H9 (cell line): ENCODE measurements around the gene PSG6. TPM values are rescaled to one million over a fixed set of nuclear protein-coding genes. Genes with fewer than 3 reads are reported as not detected.
"Not testable (repeated sequence)": the region's sequence is repeated elsewhere in the genome, so short reads cannot be mapped to it uniquely, and the experiment has no call there.

Experiments
- DNase-seq: peaks from one replicate; pipeline ENCODE4 v3.0.0-alpha.2; 2017
- H2AFZ ChIP-seq: one replicate; pipeline ENCODE4 v1.6.1; 2013; ENCODE audit warnings: mild to moderate bottlenecking, low read length, control low read depth, moderate library complexity
- H2AK5ac ChIP-seq: 2 replicates; pipeline ENCODE4 v1.6.1; 2013; ENCODE audit warnings: low read length, control low read depth, mixed read lengths; ENCODE audit not compliant: insufficient read length
- H2BK120ac ChIP-seq: one replicate; pipeline ENCODE4 v1.6.1; 2013; ENCODE audit warnings: low read depth, mild to moderate bottlenecking, low read length, control low read depth, inconsistent platforms; ENCODE audit not compliant: poor library complexity, severe bottlenecking
- H2BK12ac ChIP-seq: 2 replicates; pipeline ENCODE4 v1.6.1; 2013; ENCODE audit warnings: low read length, control low read depth, mixed read lengths, low read depth; ENCODE audit not compliant: insufficient read length
- H2BK15ac ChIP-seq: 2 replicates; pipeline ENCODE4 v1.6.1; 2013; ENCODE audit warnings: low read depth, low read length, control low read depth
- H2BK20ac ChIP-seq: one replicate; pipeline ENCODE4 v1.6.1; 2013; ENCODE audit warnings: low read depth, mild to moderate bottlenecking, low read length, control low read depth, inconsistent platforms; ENCODE audit not compliant: poor library complexity, severe bottlenecking
- H2BK5ac ChIP-seq: 2 replicates; pipeline ENCODE4 v1.6.1; 2013; ENCODE audit warnings: low read length, control low read depth, mixed read lengths; ENCODE audit not compliant: insufficient read length
- H3K14ac ChIP-seq: 2 replicates; pipeline ENCODE4 v1.6.1; 2013; ENCODE audit warnings: low read length, control low read depth; ENCODE audit not compliant: insufficient read depth
- H3K18ac ChIP-seq: 2 replicates; pipeline ENCODE4 v1.6.1; 2013; ENCODE audit warnings: low read depth, mild to moderate bottlenecking, mixed read lengths, low read length, control low read depth; ENCODE audit not compliant: insufficient read length
- H3K23ac ChIP-seq: 2 replicates; pipeline ENCODE4 v1.6.1; 2013; ENCODE audit warnings: low read length, control low read depth, mixed read lengths, low read depth; ENCODE audit not compliant: insufficient read length
- H3K23me2 ChIP-seq: 2 replicates; pipeline ENCODE4 v1.6.1; 2013; ENCODE audit warnings: low read depth, mild to moderate bottlenecking, mixed read lengths, low read length, control low read depth; ENCODE audit not compliant: insufficient read length, poor library complexity, severe bottlenecking
- H3K27ac ChIP-seq: 2 replicates; pipeline ENCODE4 v1.5.1; 2013; ENCODE audit warnings: low read length, control low read depth, mixed read lengths, low read depth; ENCODE audit not compliant: insufficient read length
- H3K27me3 ChIP-seq: 2 replicates; pipeline ENCODE4 v1.6.1; 2013; ENCODE audit warnings: low read length, control low read depth, inconsistent platforms; ENCODE audit not compliant: insufficient read depth
- H3K4ac ChIP-seq: 2 replicates; pipeline ENCODE4 v1.6.1; 2013; ENCODE audit warnings: low read depth, mild to moderate bottlenecking, control low read depth, inconsistent platforms, low read length, moderate library complexity
- H3K4me1 ChIP-seq: 2 replicates; pipeline ENCODE4 v1.6.1; 2013; ENCODE audit warnings: low read length, control low read depth, inconsistent platforms; ENCODE audit not compliant: insufficient read depth
- H3K4me2 ChIP-seq: 2 replicates; pipeline ENCODE4 v1.6.1; 2013; ENCODE audit warnings: low read length, control low read depth, mixed read lengths; ENCODE audit not compliant: insufficient read length, insufficient read depth
- H3K56ac ChIP-seq: 2 replicates; pipeline ENCODE4 v1.6.1; 2013; ENCODE audit warnings: low read depth, mild to moderate bottlenecking, mixed read lengths, low read length, control low read depth; ENCODE audit not compliant: insufficient read length
- H3K79me1 ChIP-seq: 2 replicates; pipeline ENCODE4 v1.6.1; 2013; ENCODE audit warnings: low read depth, mild to moderate bottlenecking, moderate library complexity, low read length, control low read depth, inconsistent platforms; ENCODE audit not compliant: insufficient read depth, poor library complexity, severe bottlenecking
- H3K79me2 ChIP-seq: 2 replicates; pipeline ENCODE4 v1.6.1; 2013; ENCODE audit warnings: low read length, control low read depth, inconsistent platforms; ENCODE audit not compliant: insufficient read depth
- H3K9ac ChIP-seq: 2 replicates; pipeline ENCODE4 v1.6.1; 2013; ENCODE audit warnings: low read length, control low read depth, mixed read lengths; ENCODE audit not compliant: insufficient read length; ENCODE audit errors: extremely low read depth
- H3K9me3 ChIP-seq: one replicate; pipeline ENCODE4 v1.6.1; 2013; ENCODE audit warnings: low read depth, low read length, inconsistent platforms; ENCODE audit not compliant: control insufficient read depth
- H3T11ph ChIP-seq: one replicate; pipeline ENCODE4 v1.6.1; 2013; ENCODE audit warnings: mild to moderate bottlenecking, low read length, control low read depth, inconsistent platforms
- H4K20me1 ChIP-seq: one replicate; pipeline ENCODE4 v1.6.1; 2013; ENCODE audit not compliant: control insufficient read depth, insufficient read length, insufficient read depth
- H4K5ac ChIP-seq: 2 replicates; pipeline ENCODE4 v1.6.1; 2013; ENCODE audit warnings: low read depth, mild to moderate bottlenecking, mixed read lengths, low read length, control low read depth; ENCODE audit not compliant: insufficient read length
- H4K8ac ChIP-seq: replicated peaks from 2 replicates; pipeline ENCODE4 v1.6.1; 2013; ENCODE audit warnings: low read length, control low read depth, mixed read lengths, low read depth; ENCODE audit not compliant: insufficient read length
- H4K91ac ChIP-seq: 2 replicates; pipeline ENCODE4 v1.6.1; 2013; ENCODE audit warnings: low read depth, mild to moderate bottlenecking, moderate library complexity, mixed read lengths, low read length, control low read depth; ENCODE audit not compliant: insufficient read length
- H3K27ac Mint-ChIP-seq, 3 experiments: 2 replicates in 2 of 3; 3 replicates in 1 of 3; pipeline ENCODE4 v1.8.0; 2020 to 2021; ENCODE audit warnings: mixed read lengths in 3 of 3, mild to moderate bottlenecking in 1 of 3, moderate library complexity in 1 of 3
- H3K27me3 Mint-ChIP-seq: 2 replicates; pipeline ENCODE4 v1.8.0; 2021; ENCODE audit warnings: low read depth, mild to moderate bottlenecking, moderate library complexity, mixed read lengths
- H3K36me3 Mint-ChIP-seq, 3 experiments: 2 replicates in 2 of 3; 3 replicates in 1 of 3; pipeline ENCODE4 v1.8.0; 2020 to 2021; ENCODE audit warnings: low read depth in 3 of 3, mixed read lengths in 3 of 3; ENCODE audit not compliant: insufficient read depth in 1 of 3
- H3K4me1 Mint-ChIP-seq, 2 experiments: 2 replicates each; pipeline ENCODE4 v1.8.0; 2020; ENCODE audit warnings: mixed read lengths in 2 of 2
- H3K4me3 Mint-ChIP-seq, 2 experiments: 2 replicates in 1 of 2; 3 replicates in 1 of 2; pipeline ENCODE4 v1.8.0; 2020 to 2021; ENCODE audit warnings: mild to moderate bottlenecking in 2 of 2, mixed read lengths in 2 of 2, moderate library complexity in 1 of 2
- H3K9me3 Mint-ChIP-seq, 2 experiments: 2 replicates in 1 of 2; 3 replicates in 1 of 2; pipeline ENCODE4 v1.8.0; 2020; ENCODE audit warnings: mild to moderate bottlenecking in 2 of 2, mixed read lengths in 2 of 2, moderate library complexity in 1 of 2
- WGBS: extraction: QIAGEN DNeasy Blood & Tissue Kit; methylation state at CpG from one replicate; pipeline ENCODE4 v1.1.7; 2013; ENCODE audit warnings: missing lambda C conversion rate, low lambda C conversion rate, mixed read lengths; ENCODE audit not compliant: insufficient read length; ENCODE audit errors: extremely low coverage; 5-methylcytosine and 5-hydroxymethylcytosine counted together
- total RNA-seq: library from RNA; stranded (reverse); gene quantifications from 2 replicates; pipeline ENCODE4 v1.2.1, GENCODE V29; 2021
- TF ChIP-seq, protein P1 (sequence below): fragments of 200-600 bp; sonication (generic); conservative IDR thresholded peaks from 3 replicates; pipeline ENCODE4 v1.8.0; 2021; ENCODE audit warnings: antibody characterized with exemption, mild to moderate bottlenecking

PSG6 gene
- total RNA-seq, 1 experiment from 2014 or later = not detected

DNA sequence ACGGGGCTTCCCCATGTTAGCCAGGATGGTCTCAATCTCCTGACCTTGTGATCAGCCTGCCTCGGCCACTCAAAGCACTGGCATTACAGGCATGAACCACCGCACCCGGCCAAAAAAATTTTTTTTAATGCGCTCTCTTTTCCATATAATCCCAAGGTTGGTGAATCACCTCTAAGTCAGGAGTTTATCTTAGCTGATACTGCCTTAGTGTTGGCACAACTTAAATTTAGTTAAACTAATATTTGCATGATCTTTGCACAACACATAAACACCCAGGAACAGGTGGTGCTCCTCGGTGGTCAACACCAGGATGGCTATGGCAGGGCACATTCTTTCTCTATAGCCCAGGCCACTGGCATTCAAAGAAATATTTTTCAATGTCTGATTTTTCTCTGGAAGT, 43.4 kb upstream of the PSG6 start:
- no peaks in the 10 kb centered on the region for H3K4me1 Mint-ChIP-seq
- H2BK5ac ChIP-seq = no peak overlapping the region
- peaks cover 4 to 29% (median 4%) of the 10 kb centered on the region in 3 experiments; a peak in 5 of 7 replicates for H3K36me3 Mint-ChIP-seq
- H4K91ac ChIP-seq = no peak overlapping the region
- no peak overlapping the region for H3K56ac ChIP-seq
- no peak overlapping the region for H3K4me3 Mint-ChIP-seq
- H3K23ac ChIP-seq = no peak overlapping the region
- no peak overlapping the region for H3K27ac Mint-ChIP-seq
- H4K8ac ChIP-seq = no peak overlapping the region
- no peak overlapping the region for H4K5ac ChIP-seq
- no peaks in the 10 kb centered on the region for H3K4me1 ChIP-seq
- no peak overlapping the region for H2AK5ac ChIP-seq
- no peak overlapping the region for H2BK120ac ChIP-seq
- WGBS = no CpG with 5 or more reads among the region's 6 CpGs
- no peak for DNase-seq
- H2BK20ac ChIP-seq = no peak overlapping the region
- H4K20me1 ChIP-seq = no peaks in the 10 kb centered on the region
- no peak overlapping the region for H2AFZ ChIP-seq
- no peaks in the 10 kb centered on the region for H3K79me1 ChIP-seq
- H3K9me3 ChIP-seq = peaks cover 42% of the 10 kb centered on the region
- no peak overlapping the region for H3K14ac ChIP-seq
- H3K27me3 Mint-ChIP-seq = no peaks in the 10 kb centered on the region; the same call in none of the 2 replicates
- no peak overlapping the region for H3K18ac ChIP-seq
- no peaks in the 10 kb centered on the region for H3K27me3 ChIP-seq
- H2BK12ac ChIP-seq = no peak overlapping the region
- H3T11ph ChIP-seq = no peak overlapping the region
- H3K9ac ChIP-seq = no peak overlapping the region
- TF ChIP-seq, protein P1, sequence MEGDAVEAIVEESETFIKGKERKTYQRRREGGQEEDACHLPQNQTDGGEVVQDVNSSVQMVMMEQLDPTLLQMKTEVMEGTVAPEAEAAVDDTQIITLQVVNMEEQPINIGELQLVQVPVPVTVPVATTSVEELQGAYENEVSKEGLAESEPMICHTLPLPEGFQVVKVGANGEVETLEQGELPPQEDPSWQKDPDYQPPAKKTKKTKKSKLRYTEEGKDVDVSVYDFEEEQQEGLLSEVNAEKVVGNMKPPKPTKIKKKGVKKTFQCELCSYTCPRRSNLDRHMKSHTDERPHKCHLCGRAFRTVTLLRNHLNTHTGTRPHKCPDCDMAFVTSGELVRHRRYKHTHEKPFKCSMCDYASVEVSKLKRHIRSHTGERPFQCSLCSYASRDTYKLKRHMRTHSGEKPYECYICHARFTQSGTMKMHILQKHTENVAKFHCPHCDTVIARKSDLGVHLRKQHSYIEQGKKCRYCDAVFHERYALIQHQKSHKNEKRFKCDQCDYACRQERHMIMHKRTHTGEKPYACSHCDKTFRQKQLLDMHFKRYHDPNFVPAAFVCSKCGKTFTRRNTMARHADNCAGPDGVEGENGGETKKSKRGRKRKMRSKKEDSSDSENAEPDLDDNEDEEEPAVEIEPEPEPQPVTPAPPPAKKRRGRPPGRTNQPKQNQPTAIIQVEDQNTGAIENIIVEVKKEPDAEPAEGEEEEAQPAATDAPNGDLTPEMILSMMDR = no peak
- H3K23me2 ChIP-seq = no peaks in the 10 kb centered on the region
- peaks cover 84 to 89% of the 10 kb centered on the region in 2 experiments for H3K9me3 Mint-ChIP-seq
- H3K79me2 ChIP-seq = no peaks in the 10 kb centered on the region
- H3K4ac ChIP-seq = no peak overlapping the region
- no peak overlapping the region for H3K27ac ChIP-seq
- no peak overlapping the region for H2BK15ac ChIP-seq
- H3K4me2 ChIP-seq = no peak overlapping the region

DNA sequence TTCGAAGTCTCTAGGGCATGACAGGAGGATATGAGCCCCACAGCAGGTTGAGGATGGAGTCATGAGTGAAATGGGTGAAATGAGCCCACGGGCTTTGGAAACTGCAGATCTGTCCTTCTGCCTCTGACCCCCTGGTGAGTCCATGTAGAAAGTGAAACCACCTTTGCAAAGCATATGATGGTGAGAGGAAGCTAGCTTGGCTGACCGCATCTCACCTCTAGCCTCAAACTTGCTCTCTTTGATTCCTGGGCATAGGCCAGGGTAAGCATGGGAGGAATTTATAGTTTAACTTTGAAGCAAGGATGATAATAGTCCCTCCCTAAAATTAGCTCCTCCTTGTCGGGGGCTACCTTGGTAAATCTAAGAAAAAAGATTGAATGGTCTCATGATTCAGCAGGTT, 34.4 kb upstream of the PSG6 start:
- not testable (repeated sequence) for H3K23ac ChIP-seq, H3K27me3 Mint-ChIP-seq, H3K79me2 ChIP-seq, DNase-seq, H3K14ac ChIP-seq, H3K4me2 ChIP-seq, H3K79me1 ChIP-seq, H3K27ac ChIP-seq, H2BK12ac ChIP-seq, H4K91ac ChIP-seq, H4K8ac ChIP-seq, H2BK5ac ChIP-seq, H2AFZ ChIP-seq, H3K4ac ChIP-seq, H3K9ac ChIP-seq, H3T11ph ChIP-seq, H2BK20ac ChIP-seq, H4K20me1 ChIP-seq, H2BK15ac ChIP-seq, H3K4me3 Mint-ChIP-seq, H4K5ac ChIP-seq, H3K18ac ChIP-seq, H3K56ac ChIP-seq, H2AK5ac ChIP-seq, H2BK120ac ChIP-seq, H3K4me1 Mint-ChIP-seq, H3K27ac Mint-ChIP-seq, H3K4me1 ChIP-seq, H3K23me2 ChIP-seq, H3K27me3 ChIP-seq
- H3K9me3 Mint-ChIP-seq = peaks cover 76 to 80% of the 10 kb centered on the region in 2 experiments
- peaks cover 17% of the 10 kb centered on the region for H3K9me3 ChIP-seq
- no CpG with 5 or more reads among the region's 4 CpGs for WGBS
- peaks cover 0 to 14% (median 2%) of the 10 kb centered on the region in 3 experiments; a peak in 4 of 7 replicates for H3K36me3 Mint-ChIP-seq
